HG03159 (cell line): ENCODE measurements around the gene AK8.

Source experiments
- ATAC-seq: cut with Tn5 transposase; IDR thresholded peaks from one replicate; pipeline ENCODE4 v1.9.1; 2021; ENCODE audit warnings: mild to moderate bottlenecking, moderate library complexity; ENCODE audit not compliant: unreplicated experiment

AK8 gene

GRCh38 chr9:132745756-132746709, 132.1 kb downstream of the AK8 start:
- no peak for ATAC-seq

DNA sequence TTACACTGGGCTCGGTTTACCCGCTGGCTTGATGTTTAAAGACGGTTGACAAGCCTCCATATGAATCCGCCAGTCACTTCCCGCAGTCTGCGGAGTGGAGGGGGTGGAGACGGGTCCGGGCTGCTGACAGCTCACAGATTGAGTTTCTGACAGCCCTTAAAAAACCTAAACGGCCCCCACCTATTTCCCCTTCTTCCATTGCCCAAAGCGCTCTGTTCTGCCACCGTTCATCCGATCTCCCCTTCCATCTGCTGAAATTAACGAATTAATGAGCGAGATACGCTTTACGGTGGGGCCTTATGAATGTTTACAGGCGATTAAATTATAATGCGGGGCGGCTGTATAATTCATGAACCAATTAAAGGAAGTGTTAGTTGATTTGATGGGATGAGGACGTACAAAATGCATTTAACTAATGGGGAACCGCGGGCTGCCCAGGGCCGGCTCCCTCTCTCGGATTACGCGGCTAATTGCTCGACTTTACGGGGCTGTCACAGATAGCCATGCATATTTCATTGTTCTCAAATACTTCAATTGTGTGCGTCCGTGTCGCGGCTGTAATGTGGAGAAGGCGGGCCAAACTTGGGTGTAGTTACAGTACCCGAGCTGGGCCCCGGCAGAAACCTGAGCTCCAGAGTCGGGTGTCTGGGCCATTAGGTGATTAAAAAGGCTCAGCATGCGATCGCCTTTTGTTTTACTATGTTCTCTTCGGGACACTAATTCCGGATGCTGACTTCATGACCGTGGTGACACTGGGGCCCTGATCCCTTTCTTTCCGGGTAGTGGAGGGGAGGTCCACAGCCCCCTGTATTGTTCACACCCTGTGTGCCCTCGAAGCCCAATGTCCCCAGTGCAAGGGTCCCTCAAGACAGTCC, 133.0 kb downstream of the AK8 start:
- ATAC-seq: no peak

GRCh38 chr9:132743931-132744479, 134.1 kb downstream of the AK8 start:
- ATAC-seq: no peak

DNA sequence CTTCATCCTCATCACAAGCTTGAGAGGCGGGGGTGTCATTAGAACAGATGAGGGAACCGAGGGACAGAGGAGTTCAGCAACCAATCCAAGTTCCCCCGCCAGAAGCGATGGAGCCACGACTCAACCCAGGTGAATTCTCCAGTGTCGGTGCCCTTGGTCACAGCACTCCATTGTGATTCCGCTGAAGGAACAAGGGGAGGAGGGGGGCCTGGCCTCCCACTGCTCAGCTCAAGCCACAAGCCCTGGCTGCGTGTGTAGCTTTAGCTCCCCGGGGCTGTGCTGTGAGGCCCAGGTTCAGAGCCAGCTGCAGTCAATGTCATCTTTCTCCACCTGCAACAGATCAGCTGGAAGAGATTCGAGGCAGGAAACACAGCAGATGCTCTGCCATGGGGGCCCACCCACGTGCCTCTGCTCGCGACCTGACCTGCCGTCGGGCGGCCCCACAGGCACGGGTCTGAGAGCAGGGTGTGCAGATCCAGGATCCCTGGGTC, 135.2 kb downstream of the AK8 start:
- no peak for ATAC-seq

DNA sequence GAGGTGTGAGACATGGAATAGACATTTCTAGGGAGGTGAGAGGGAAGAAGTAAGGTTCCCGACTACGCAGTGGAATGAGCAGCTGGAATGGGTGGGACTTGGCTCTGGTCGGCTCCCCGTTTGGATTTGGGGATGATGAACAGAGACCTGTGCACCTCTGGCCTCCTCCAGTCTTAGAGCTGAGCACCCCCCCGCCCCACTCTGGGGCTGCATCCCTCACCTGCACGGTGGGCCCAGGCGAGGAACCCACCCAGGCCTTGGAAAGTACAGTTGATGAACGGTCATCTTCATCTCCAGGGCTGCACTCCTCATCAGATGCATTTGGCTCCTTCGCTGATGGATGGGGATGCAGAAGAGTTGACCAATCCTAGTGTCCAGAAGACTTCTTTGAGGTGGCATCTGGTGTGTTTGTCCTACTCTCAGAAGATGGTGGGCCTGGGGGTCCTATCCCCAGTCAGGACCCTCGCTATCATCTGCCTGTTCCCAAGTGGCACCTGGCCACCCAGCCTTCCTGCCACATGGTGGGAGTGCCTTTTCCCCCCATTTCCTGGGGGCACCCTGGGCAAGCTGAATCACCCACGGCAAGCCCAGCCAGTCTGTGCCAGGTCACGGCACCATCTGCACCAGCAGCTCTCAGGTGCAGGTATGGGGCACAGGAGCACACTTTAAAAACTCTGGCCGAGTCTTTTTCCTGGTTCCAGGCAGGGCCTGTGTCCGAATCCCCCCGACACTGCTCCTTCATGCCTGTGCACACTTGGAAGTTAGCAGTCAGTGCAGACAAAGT, 137.4 kb downstream of the AK8 start:
- no peak for ATAC-seq

DNA sequence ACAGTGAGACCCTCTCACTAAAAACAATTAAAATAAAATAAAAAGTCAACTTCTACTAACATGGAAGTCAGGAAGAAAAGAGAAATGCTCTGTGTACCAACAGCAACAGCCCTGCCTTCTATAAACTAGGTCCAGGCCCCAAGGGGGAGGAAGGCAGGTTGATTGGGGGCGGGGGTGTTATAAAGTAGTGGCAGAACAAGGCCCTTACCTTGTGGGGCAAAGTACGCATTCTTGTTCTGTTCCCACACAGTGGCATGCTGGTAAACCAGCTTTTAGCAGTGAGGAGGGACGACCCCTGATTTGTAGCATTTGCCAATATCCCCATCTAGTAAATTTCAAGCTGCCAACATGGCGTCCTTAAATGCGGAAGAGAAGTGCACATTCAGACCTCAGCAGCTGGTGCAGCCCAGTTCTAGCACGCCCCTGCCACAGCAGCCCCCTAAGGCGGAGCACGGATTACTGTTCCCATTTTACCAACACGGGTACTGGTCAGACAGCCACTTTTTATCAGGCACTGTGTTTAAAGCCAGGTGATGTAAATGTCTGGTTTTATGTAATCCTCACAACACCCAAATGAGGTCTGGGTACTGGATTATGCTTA, 138.3 kb downstream of the AK8 start:
- ATAC-seq: no peak

- ATAC-seq: no peak
Measured at GRCh38 chr9:132733260-132733815, 144.7 kb downstream of the AK8 start.

- no peak for ATAC-seq
Measured at GRCh38 chr9:132732326-132733259, 145.5 kb downstream of the AK8 start.

DNA sequence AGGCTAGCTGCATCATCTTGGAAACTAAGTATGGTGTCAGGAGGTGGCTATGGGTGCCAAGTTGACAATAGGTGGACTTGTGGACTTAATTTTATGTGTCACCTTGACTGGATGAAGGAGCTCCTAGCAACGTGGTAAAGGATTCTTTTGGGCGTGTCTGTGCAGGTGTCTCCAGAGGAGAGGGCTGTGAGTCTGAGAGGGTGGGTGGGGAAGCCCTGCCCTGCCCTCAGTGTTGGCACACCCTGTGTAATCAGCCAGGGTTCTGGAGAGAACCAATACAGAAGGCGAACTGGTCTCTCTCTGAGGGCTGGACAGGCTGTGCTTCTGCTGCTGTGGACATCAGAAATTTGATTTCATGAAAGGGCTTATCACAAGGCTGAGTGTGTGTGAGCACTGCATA, 146.9 kb downstream of the AK8 start:
- no peak for ATAC-seq

- ATAC-seq: no peak
Measured at GRCh38 chr9:132730054-132731033, 147.7 kb downstream of the AK8 start.

DNA sequence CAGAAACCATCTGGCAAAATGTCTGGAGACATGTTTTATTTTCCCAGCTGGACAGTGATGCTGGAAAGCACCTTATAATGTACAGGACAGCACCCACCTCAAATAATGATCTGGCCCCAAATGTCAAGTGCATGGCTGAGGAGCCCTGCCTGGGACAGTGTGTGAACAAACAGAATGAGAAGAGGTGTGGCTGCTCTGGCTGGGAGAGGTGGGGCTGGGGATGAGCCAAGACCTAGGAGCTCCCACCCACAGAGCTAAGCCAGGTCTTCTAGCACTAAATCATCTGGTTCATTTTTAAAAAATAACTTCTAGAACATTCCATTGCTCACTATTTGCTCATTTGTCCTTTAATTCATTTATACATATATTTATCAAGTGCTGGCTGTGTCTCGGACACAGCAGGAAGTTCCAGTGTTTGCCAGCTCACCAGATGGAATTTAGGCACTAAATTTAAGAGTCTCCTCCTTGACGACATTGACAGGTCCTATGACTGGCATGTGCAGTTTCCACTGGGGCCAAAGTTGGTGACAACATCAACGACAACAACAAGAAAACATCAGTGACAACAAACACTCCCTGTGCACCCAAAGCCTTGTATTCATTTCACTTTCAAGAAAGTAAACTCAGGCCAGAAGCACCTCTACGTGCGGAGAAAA, 148.7 kb downstream of the AK8 start:
- ATAC-seq: no peak

DNA sequence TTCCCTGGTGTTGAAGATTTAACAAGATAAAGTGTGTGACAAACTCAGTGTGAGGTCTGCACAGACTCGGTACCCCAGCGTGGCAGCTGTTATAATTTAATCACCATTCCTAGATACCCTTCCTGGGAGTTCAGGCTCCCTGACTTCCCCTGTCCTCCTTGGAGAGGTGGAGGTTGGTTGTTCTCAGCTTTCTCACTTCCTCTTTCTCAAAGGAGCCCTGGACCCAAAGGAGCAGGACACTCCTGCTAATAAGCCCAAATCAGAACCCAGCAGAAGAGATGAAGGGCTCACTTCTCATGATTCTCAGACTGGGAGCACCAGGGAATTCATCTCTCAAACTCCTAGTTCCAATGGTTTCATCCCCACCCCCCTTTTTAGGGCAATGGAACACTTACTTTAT, 149.6 kb downstream of the AK8 start:
- no peak for ATAC-seq

DNA sequence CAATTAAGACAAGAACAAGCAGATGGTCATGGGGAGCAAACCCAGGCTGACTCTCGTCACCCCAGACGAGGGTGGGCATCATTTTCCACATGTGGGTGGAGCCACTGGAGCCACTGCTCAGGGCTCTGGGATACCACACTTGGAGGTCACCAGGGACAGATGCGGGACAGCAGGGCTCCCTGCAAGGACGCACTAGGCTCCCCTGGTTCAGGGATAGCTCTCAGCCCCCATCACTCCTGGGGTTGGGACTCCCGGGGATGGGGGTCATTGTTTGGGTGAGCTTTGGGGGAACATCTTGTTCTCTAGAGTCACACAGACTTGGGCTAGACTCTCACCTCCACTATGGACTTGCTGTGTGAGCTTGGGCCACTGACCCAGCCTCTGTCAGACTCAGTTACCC, 150.0 kb downstream of the AK8 start:
- no peak for ATAC-seq

DNA sequence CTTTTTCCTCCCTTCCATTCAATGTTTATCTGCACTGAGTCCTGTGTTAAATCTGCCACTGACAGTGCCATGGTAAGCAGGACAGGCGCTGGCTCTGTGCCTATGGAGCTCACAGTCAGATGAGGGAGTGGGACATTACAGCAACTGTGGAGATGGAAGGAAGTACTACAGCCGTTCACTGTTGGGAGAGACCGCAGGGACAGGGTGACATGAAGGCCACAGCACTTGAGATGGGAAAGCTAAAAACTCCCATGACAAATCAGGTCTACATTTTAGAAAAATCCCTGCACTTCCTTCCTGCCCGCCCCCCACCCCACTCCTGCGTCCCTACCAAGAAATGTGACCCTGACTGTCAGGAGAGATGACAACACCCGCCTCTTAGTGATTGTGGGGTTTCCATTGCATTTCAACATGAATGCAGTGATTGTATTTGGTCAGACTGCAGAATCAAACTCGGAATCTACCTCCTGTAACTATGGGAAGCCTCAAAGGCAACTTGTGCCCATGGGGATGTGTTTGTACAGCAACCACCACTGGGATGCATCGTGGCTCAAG, 151.4 kb downstream of the AK8 start:
- ATAC-seq: no peak

- ATAC-seq: no peak
Measured at GRCh38 chr9:132725306-132725705, 152.8 kb downstream of the AK8 start.

DNA sequence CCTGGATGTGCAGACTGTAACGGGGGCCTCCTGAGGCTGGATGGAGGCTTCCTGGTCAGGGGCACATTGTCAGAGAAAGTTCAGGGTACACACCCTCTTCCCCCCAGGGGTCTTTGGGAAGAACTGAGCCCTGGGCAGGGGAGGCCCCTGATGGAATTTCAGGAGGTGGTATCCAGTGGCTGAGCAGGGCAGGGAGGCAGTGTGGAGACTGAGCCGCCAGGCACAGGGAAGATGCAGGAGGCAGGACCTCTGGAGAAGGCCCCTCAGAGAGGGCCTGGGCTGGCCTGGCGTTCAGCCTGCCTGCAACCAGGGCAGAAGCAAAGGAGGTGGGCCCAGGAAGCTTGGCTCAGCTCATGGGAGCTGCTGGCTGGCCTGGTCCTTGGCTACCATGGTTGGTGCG, 154.3 kb downstream of the AK8 start:
- no peak for ATAC-seq

DNA sequence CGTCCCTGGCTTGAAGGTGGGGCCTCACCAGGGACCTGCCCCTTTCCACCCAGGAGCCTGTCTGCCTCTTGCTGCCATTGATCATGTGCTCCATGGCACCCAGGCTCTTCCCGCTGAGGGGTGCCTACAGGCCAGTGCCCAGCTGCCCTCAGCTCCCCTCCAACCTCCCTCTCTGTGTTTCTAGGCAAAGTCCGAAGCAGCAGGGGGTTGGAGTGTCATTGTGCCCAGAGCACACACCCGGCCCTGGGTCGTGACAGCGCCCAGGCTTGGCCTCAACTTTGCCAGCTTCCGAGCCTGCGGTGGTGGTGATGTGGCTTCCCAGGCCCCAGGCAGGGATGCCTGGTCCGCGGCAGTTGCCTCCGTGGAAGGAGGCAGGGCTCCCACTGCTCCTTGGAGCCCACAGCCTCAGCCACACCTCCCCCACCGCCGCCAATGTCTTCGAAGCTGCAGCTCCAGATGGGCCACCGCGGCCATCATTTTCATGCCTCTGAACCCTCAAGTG, 155.5 kb downstream of the AK8 start:
- no peak for ATAC-seq
